HS-27A (cell line): ENCODE measurements around the gene ARHGDIG.

ENCODE experiments used
- DNase-seq: peaks from one replicate; pipeline ENCODE4 v3.0.0-alpha.2; 2012; ENCODE audit warnings: low read depth, missing footprints

Gene ARHGDIG

GRCh38 chr16:281660-282255 is 1.4 kb downstream of the ARHGDIG start:
- DNase-seq: no peak

- DNase-seq: no peak
These were observed 2.1 kb downstream of the ARHGDIG start for GRCh38 chr16:282491-282890.

- DNase-seq: no peak
These were observed 2.8 kb downstream of the ARHGDIG start, which contains the start of gene PDIA2 for GRCh38 chr16:283033-283805. Gene PDIA2 (plus strand): TSS chr16:283164. CDS start chr16:283170, 6 bp downstream.

GRCh38 chr16:284204-285120 is 4.1 kb downstream of the ARHGDIG start:
- DNase-seq: no peak

- DNase-seq: no peak
These were observed 5.0 kb downstream of the ARHGDIG start for GRCh38 chr16:285146-286055.

- DNase-seq: no peak
These were observed 6.3 kb downstream of the ARHGDIG start for GRCh38 chr16:286491-287297.

GRCh38 chr16:287298-287811 is 7.0 kb downstream of the ARHGDIG start:
- DNase-seq: no peak

- DNase-seq: no peak
These were observed 7.9 kb downstream of the ARHGDIG start for GRCh38 chr16:287981-288920.

GRCh38 chr16:289395-289997 is 9.1 kb downstream of the ARHGDIG start:
- no peak for DNase-seq

- DNase-seq: no peak
These were observed 9.8 kb downstream of the ARHGDIG start for GRCh38 chr16:290015-290680.

- no peak for DNase-seq
These were observed 10.5 kb downstream of the ARHGDIG start for GRCh38 chr16:290681-291405.

GRCh38 chr16:291539-291938 is 11.1 kb downstream of the ARHGDIG start:
- no peak for DNase-seq

GRCh38 chr16:293043-293775 is 12.8 kb downstream of the ARHGDIG start:
- DNase-seq: no peak

GRCh38 chr16:296276-296675 is 15.9 kb downstream of the ARHGDIG start:
- no peak for DNase-seq

GRCh38 chr16:296806-297510 is 16.6 kb downstream of the ARHGDIG start:
- no peak for DNase-seq

- no peak for DNase-seq
These were observed 17.4 kb downstream of the ARHGDIG start for GRCh38 chr16:297832-298231.
